ENCODE results near the gene AIFM1. TPM values are rescaled to one million over a fixed set of nuclear protein-coding genes. Genes with fewer than 3 reads are reported as not detected.

The AIFM1 gene
- total RNA-seq, 1 donor from 2014 or later, result 27.7 TPM

GRCh38 chrX:130093271-130093670 lies 72.4 kb downstream of the AIFM1 start:
- no peaks in the 10 kb centered on the region for H3K27me3 Mint-ChIP-seq (ENCODE audit: unreplicated experiment)
- H3K4me3 Mint-ChIP-seq (ENCODE audit: unreplicated experiment), result no peak overlapping the region
- H3K9me3 Mint-ChIP-seq (ENCODE audit: unreplicated experiment), result no peaks in the 10 kb centered on the region
- H3K4me1 Mint-ChIP-seq (ENCODE audit: unreplicated experiment), result peaks cover 16% of the 10 kb centered on the region
- H3K27ac Mint-ChIP-seq (ENCODE audit: unreplicated experiment), result no peak overlapping the region
- TF ChIP-seq CTCF (IDR thresholded peaks at IDR 0.05), result no peak
- H3K36me3 Mint-ChIP-seq (ENCODE audit: unreplicated experiment), result no peaks in the 10 kb centered on the region
- DNase-seq (ENCODE audit: extremely low spot score, unreplicated experiment), result no peak

DNA sequence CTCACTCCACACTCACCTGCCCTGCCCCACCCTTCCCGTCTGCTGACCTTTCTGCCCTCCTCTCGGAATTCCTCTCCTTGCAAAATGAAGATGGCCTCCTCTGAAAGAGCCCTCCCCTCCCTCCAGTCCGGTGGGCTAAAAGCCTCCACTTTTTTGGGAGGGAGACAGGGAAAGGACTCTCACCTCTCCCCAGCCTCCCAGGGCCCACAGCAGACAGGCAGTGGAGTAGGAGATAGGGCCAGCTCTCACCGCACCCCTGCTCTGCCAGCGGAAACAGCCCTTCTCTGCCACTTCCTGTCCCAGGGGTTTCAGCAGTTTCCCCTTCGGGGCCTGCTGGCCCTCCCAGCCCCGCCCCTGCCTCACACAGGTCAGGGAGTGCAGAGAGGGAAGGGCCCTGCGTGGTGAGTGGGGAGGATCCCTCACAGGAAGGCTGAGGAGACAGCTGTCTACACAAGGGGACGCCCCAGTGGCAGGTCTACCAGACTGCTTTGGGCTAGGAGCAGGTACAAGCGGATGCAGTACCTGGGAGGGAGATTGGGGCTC lies 73.6 kb downstream of the AIFM1 start:
- DNase-seq (ENCODE audit: extremely low spot score, unreplicated experiment), result no peak
- H3K36me3 Mint-ChIP-seq (ENCODE audit: unreplicated experiment), result no peaks in the 10 kb centered on the region
- H3K9me3 Mint-ChIP-seq (ENCODE audit: unreplicated experiment), result no peaks in the 10 kb centered on the region
- no peak overlapping the region for H3K4me3 Mint-ChIP-seq (ENCODE audit: unreplicated experiment)
- no peaks in the 10 kb centered on the region for H3K27me3 Mint-ChIP-seq (ENCODE audit: unreplicated experiment)
- peaks cover 15% of the 10 kb centered on the region for H3K4me1 Mint-ChIP-seq (ENCODE audit: unreplicated experiment)
- TF ChIP-seq CTCF (IDR thresholded peaks at IDR 0.05), result no peak
- peak overlapping the region; percentile 44 for H3K27ac Mint-ChIP-seq (ENCODE audit: unreplicated experiment)

- no peak overlapping the region for H3K4me3 Mint-ChIP-seq (ENCODE audit: unreplicated experiment)
- TF ChIP-seq CTCF (IDR thresholded peaks at IDR 0.05), result no peak
- H3K36me3 Mint-ChIP-seq (ENCODE audit: unreplicated experiment), result no peaks in the 10 kb centered on the region
- no peak overlapping the region for H3K27ac Mint-ChIP-seq (ENCODE audit: unreplicated experiment)
- no peaks in the 10 kb centered on the region for H3K9me3 Mint-ChIP-seq (ENCODE audit: unreplicated experiment)
- DNase-seq (ENCODE audit: extremely low spot score, unreplicated experiment), result no peak
- peaks cover 21% of the 10 kb centered on the region for H3K4me1 Mint-ChIP-seq (ENCODE audit: unreplicated experiment)
- H3K27me3 Mint-ChIP-seq (ENCODE audit: unreplicated experiment), result no peaks in the 10 kb centered on the region
These were observed 75.3 kb downstream of the AIFM1 start for GRCh38 chrX:130090364-130090763.

DNA sequence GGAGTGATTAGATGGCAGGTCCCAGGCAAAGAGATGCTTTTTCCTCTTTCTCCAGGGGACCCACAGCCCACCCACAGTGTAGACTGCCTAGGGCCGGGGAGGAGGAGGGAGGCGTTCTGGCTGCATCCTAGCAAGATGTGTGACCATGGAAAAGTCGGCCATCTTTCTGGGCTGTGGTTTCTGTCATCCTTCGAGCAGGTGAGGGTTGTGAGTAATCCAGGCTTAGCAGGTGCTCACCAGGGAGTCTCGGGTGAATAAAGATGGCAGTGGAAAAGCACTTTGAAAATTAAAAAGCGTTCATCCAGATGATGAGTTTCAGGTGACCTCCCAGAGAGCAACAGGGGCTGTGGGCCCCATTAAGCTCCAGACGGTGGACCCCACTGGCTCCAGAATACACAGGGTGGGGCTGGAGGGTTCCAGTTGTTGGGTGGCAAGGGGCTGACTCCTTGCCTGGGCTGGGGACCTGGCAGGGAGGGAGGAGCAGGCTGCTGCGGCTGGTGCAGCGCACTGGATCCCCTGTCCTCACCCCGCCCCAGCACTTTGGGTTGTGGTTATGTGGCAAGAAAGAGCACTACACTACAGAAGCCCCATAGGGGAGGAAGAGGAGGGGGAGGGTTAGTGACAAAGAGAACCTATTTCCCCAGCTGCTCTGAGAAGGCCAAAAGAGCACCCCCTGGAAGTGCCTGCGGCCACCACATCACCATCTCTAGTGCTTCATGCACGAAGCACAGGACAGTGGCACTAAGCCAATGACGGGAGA lies 79.0 kb downstream of the AIFM1 start:
- H3K27ac Mint-ChIP-seq (ENCODE audit: unreplicated experiment), result no peak overlapping the region
- H3K27me3 Mint-ChIP-seq (ENCODE audit: unreplicated experiment), result no peaks in the 10 kb centered on the region
- no peak overlapping the region for H3K4me3 Mint-ChIP-seq (ENCODE audit: unreplicated experiment)

More for the DNA sequence above, 79.0 kb downstream of the AIFM1 start:
- DNase-seq (ENCODE audit: extremely low spot score, unreplicated experiment), result no peak
- Mint-ChIP-seq H3K9me3 (ENCODE audit: unreplicated experiment) (no peaks in the 10 kb centered on the region), H3K4me1 (ENCODE audit: unreplicated experiment) (peaks cover 34% of the 10 kb centered on the region), H3K36me3 (ENCODE audit: unreplicated experiment) (no peaks in the 10 kb centered on the region)
- no peak for TF ChIP-seq CTCF (IDR thresholded peaks at IDR 0.05)

Measured in osteocyte (in vitro differentiated cells).